ENCODE data around the gene EEF1AKMT3. TPM values are rescaled to one million over a fixed set of nuclear protein-coding genes. Genes with fewer than 3 reads are reported as not detected.

The EEF1AKMT3 gene
- total and polyA plus RNA-seq, 9 of the 15 experiments (the other 6 are each of a cell fraction or from before 2014, with no cell fraction given), result 4.1 to 17.2 (median 7.9) TPM

- TF ChIP-seq RBM17 (IDR thresholded peaks at IDR 0.05; ENCODE audit: borderline replicate concordance, low read depth, low read length), result no peak
- 0 out of 4 replicates have a peak, but pooled peaks of 1 of the 2 experiments have one; percentile 19 for TF ChIP-seq ETV6 (IDR thresholded peaks at IDR 0.05; ENCODE audit: borderline replicate concordance in 1 of 2, low read depth in 2 of 2, low read length in 1 of 2)
- no peak for TF ChIP-seq ETV6 (CRISPR knock-in tag; IDR thresholded peaks at IDR 0.05; ENCODE audit: borderline replicate concordance)
- TF ChIP-seq ZBTB33 (CRISPR knock-in tag; IDR thresholded peaks at IDR 0.05), result peak; percentile 73
- TF ChIP-seq ZNF184 (CRISPR knock-in tag; IDR thresholded peaks at IDR 0.05), result no peak
- no peak for TF ChIP-seq MGA (IDR thresholded peaks at IDR 0.05)
- TF ChIP-seq TCF7L2 (IDR thresholded peaks at IDR 0.05; ENCODE audit: low read depth, low read length), result no peak
- TF ChIP-seq LCOR (CRISPR knock-in tag; IDR thresholded peaks at IDR 0.05), result peak; percentile 82; the same call in 1 of the 2 replicates
- TF ChIP-seq SUPT5H (IDR thresholded peaks at IDR 0.05), result peak; percentile 96
- peak; percentile 93; the same call in 1 of the 2 replicates for TF ChIP-seq KAT7 (CRISPR knock-in tag; IDR thresholded peaks at IDR 0.05; ENCODE audit: borderline replicate concordance)
- no peak; the same call in 1 of the 2 replicates for TF ChIP-seq SMARCA4 (IDR thresholded peaks at IDR 0.05)
- no peak for TF ChIP-seq SREBF1 (IDR thresholded peaks at IDR 0.05; ENCODE audit: borderline replicate concordance, low read depth, low read length)
- TF ChIP-seq XRCC3 (IDR thresholded peaks at IDR 0.05), result no peak
Measured at GRCh38 chr12:57782608-57783465, 10.4 kb downstream of the EEF1AKMT3 start, which contains the start of gene TSFM (continued).

Measured in K562 (cell line).